CD4-positive, alpha-beta T cell treated with Interleukin-12 subunit alpha and Interleukin-12 subunit beta, for 1 hour (primary cell): Measurements from ENCODE around the gene OPN5.
A peak's percentile ranks its signal among the peaks of the same experiment; 100 is the strongest.
"Not testable (repeated sequence)": the region's sequence is repeated elsewhere in the genome, so short reads cannot be mapped to it uniquely, and the experiment has no call there.

Experiments used
- DNase-seq: peaks from one replicate; pipeline ENCODE4 v3.0.0-alpha.2; 2020

Gene OPN5, protein sequence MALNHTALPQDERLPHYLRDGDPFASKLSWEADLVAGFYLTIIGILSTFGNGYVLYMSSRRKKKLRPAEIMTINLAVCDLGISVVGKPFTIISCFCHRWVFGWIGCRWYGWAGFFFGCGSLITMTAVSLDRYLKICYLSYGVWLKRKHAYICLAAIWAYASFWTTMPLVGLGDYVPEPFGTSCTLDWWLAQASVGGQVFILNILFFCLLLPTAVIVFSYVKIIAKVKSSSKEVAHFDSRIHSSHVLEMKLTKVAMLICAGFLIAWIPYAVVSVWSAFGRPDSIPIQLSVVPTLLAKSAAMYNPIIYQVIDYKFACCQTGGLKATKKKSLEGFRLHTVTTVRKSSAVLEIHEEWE

DNA sequence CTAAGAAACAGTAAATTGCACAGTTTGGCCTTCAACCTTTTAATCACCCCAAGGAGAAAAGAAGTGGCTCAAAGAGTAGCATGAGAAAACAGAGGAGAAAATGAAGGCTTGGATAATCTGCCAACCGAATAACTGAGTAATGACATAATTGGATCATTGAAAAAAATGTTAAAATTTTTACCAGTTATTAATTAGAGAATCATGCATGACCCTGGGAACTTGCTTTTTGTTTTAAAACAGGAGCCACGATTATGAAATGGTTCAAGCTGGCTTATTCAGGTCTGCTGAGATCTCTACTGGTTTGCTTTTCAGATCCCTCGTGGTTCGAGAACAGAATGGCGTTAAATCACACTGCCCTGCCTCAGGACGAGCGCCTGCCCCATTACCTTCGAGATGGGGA is at the start of gene OPN5:
OPN5 (plus strand) TSS at position 301 of the 400 bp plus-strand sequence; CDS start at position 336, 35 bp downstream.
- no peak for DNase-seq

GRCh38 chr6:47733879-47734558 is 47.8 kb upstream of the OPN5 start:
- DNase-seq: peak; percentile 22

DNA sequence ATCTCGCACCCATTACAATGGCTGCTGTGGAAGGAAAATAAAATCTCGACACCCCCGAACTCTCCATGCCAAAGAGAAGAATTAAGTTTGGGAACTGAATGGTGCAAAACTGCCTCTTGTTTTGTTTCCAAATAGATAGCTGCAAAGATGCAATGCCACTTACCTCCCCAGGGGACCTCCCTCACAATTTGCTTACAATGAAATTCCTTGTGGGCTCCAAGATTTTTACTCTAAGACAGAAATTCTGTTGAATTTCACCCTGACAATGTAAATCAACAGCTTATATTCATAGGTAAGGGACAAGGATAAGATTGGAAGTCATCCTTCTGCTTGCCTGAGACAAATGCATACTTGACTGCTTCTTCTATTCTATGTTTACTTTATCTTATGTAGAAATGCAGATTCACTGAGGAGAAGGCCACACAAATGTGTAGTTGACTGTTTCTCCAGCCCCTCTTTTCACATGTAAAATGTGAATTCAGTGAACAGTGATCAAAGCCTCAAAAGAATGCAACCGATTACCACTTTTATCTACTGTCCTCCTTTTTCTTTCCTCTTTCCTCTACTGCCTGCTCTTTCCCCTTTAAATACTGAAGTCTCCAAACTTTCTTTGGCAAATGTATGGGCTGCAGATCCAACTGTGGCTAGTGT is 46.9 kb upstream of the OPN5 start:
- DNase-seq: no peak

DNA sequence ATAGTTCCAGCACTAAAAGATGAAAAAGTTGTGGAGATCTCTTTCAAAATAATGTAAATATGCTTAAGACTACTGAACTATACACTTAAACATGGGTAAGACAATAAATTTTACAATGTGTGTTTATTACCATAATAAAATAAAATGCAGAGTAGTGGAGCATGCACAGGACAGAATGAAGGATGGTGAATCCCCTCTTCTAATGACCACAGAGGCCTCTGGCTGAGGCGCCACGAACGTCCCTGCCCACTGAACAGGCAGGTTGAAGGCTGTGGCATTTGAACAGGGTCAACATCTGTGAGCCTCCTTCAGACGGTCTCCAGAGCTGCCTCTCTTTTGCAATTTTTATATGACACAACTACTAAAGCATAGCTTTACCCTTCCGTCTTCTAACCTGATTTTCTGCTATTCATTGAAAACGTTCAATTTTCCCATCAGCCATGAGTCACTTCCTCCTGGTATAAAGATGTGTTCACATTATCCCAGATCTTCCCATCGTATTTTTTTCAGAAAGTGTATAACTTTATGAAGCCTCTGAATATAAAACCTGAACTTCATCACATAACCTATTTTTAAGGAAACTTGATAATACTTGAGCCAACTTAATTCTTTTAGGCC is 45.6 kb upstream of the OPN5 start:
- no peak for DNase-seq

- no peak for DNase-seq
These were observed 44.4 kb upstream of the OPN5 start for GRCh38 chr6:47737406-47737805.

DNA sequence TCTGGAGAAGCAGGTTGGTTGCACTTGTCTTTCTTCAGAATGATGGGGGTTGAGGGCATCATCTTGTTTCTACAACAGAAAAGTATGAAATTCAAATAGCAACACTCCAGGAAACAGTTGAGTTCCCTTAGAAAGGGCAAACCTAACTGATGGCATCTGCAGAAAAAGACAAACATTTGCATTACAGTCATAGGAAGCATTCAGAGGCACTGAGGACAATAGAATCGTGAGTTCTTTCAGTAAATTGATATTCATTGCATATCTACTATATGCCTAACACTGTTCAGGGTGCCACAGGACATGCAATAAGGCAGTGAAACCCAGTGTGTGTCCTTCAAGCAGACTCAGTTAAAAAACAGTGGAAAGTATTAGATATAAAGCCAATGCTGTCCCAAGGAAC is 41.1 kb upstream of the OPN5 start:
- no peak for DNase-seq

GRCh38 chr6:47741807-47742206 is 40.0 kb upstream of the OPN5 start:
- DNase-seq: no peak

GRCh38 chr6:47743744-47744143 is 38.1 kb upstream of the OPN5 start:
- no peak for DNase-seq

- DNase-seq: not testable (repeated sequence)
These were observed 36.6 kb upstream of the OPN5 start for GRCh38 chr6:47745269-47745668.

- no peak for DNase-seq
These were observed 32.1 kb upstream of the OPN5 start for GRCh38 chr6:47749757-47750156.

- no peak for DNase-seq
These were observed 29.0 kb upstream of the OPN5 start for GRCh38 chr6:47752801-47753200.

DNA sequence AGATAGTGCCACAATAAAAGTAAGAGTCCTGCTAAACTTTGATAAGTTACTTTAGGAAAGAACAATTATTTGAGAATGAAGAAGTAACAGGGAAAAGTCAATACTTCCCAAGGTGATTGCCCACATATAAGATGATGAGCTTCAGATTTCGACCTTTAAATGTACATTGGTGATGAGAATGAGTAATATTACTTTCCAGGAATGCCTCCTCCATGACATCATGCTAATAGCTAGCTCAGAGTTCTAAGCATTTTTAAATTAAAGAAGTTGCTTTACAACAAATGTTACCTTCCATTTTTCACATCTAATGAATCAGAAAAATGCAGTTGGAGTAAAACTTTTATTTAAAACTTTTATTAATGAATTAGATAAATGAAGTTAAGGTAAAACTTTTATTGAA is 22.5 kb upstream of the OPN5 start:
- DNase-seq: no peak

- DNase-seq: no peak
These were observed 19.3 kb upstream of the OPN5 start for GRCh38 chr6:47762502-47762901.

- DNase-seq: no peak
These were observed 15.4 kb upstream of the OPN5 start for GRCh38 chr6:47766445-47766844.

DNA sequence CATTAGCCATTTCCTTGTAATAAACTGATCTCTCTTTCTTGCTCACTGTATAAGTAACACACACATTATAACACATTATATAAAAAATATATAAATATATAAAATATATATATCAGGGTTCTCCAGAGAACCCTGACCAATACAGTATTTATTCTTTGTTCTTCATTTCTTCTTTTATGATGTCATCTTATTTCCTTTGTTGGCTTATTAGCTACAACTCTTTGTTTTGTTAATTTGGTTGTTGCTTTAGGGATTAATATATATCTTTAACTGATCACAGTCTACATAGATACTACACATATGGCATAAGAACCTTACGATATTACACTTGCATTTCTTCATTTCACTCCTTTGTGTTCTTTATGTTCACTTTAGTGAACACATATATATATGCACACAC is 14.7 kb upstream of the OPN5 start:
- DNase-seq: no peak

DNA sequence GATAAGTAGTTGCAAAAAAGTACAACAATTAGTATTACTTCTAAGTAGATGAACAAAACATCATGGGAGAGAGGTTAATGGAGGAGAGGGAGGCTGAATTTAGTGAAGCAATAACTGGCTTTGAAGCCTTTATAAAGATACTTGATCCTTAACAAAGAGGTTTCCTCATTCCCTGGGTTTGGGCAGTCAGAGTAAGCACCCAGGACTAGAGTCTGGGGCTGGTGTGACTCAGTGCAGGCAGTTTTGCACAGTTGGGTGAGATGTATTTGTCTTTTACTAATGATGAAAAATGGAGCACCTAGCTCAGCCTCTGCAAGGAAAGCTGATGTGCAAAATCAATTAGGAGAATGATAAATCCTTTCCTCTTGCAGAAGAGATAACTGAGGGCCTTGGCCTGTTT is 11.8 kb upstream of the OPN5 start:
- no peak for DNase-seq

- no peak for DNase-seq
These were observed 9.5 kb upstream of the OPN5 start for GRCh38 chr6:47772359-47772758.

GRCh38 chr6:47773005-47773404 is 8.8 kb upstream of the OPN5 start:
- no peak for DNase-seq

DNA sequence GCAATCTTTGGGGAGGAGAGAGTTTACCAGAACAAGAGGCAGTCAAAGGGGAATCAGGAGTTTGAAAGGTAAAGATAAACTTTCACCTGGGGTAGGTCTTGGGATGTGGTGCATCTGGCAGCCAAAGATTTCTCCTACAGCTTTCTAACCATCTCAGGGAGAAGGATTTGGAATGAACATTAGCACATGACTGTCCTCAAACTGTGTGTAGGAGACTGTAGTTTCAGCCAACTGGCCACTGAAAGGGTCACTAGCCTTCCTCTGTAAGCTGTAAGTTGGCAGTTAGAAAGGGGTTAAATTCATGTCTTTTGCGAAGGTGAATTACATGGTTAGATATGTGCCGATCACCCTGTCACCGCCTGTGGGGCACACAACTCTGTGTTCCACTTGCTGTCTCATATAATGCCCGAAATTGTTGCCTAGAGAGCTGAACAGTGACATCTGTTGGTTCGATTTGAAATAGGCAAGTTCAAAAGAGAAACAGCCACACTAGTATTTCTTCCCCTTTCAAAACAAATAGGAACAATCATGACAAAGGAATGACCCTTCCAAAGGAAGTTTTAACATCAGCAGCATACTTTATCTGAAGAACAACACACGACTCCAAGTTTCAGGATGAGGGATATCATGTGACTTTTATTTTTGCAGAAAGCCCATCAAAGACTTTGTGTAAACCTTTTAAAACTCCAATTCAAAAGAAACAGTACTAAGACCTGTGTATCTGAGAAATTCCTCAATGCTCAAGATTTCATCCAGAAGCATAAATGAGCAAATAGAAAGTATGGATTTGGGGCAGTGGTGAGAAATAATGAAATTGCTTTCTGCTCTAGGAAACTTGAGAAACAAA is 1.1 kb upstream of the OPN5 start:
- DNase-seq: peak; percentile 51

DNA sequence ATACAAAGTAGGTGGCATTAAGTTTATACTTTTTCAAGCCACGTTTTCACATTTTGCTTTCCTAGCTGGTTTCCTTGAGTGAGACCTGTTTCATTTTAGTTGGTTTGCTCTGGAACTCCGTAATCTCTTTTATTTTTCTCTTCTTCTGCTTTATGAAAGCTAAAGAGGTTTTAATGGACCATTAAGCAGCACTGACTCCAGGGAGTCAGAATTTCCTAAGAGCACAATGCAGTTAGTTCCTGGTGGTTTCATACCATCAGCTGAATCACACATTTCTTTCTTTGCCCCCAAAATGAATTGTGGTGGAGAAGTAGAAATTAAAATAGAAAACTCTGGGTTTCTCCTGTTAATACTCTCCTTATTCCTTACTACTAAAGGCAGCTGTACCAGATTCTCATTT is 3.4 kb downstream of the OPN5 start:
- no peak for DNase-seq

DNA sequence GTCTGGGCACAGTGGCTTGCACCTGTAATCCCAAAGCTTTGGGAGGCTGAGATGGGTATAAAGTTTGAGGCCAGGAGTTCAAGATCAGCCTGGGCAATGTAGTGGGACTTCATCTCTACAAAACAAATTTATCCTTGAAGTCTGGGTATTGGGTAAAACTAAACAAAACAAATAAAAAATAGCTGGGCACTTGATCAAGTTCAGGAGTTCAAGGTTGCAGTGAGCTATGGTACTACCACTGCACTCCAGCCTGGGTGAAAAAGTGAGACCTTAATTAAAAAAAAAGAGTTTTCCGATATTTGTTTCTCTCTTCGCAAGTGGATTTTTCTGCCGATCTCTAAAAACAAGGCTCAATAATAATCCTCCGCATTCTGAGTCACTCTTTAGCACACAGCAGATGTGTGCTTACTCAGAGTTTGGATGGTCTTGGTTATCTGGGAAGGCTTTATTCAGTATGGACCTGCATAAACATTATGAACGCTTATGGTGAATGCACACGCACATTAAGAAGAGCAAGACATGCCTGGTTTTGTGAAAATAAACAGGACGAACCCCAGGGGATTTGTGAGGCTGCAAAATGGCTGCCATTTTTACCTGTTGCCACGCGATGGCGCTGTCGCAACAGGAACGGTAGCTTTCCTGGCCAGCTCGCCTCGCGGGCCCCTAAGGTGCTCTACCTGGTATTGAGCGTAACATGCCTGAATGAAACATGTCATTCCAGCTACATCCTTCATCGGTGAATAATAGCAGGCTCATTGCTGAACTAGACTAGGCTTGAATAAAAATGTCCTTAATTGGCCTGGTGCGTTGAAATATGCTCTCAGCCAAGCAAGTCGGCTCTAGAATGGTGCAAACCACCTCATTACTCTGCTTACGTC is 6.0 kb downstream of the OPN5 start:
- DNase-seq: peak; percentile 45

DNA sequence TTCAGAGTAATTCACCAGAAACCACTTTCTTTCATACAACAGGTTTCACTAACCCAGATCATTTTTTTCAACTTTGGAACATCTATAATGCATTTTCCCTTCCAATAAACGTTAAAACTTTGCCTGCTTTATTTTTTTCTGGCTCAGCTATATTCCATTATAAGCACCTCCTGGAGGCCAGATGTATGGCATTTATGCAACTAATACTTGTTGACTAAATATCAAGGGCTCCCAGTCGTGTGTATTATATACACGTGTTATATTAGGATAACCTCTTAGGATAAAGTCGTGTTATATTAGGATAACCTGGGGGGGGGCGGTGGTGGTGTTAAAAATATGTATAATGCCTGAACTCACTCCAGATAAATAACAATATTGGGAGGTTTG is 6.7 kb downstream of the OPN5 start:
- DNase-seq: no peak
